Liver (tissue), 9 donors: ENCODE data around the gene NIPBL. TPM values are rescaled to one million over a fixed set of nuclear protein-coding genes. Genes with fewer than 3 reads are reported as not detected.

Experiments used
- DNase-seq: peaks from one replicate; pipeline ENCODE4 v3.0.0-alpha.2; 2017; ENCODE audit warnings: low spot score
- H3K27ac ChIP-seq, 2 donors: one replicate each; pipeline ENCODE4 v1.7.0; 2013; ENCODE audit warnings: inconsistent platforms in 2 of 2, low read length in 2 of 2, control low read depth in 1 of 2, low read depth in 1 of 2, mild to moderate bottlenecking in 1 of 2
- H3K27me3 ChIP-seq, 4 donors: one replicate each; pipeline versions ENCODE4 v1.6.1 to v1.7.0; 2013; ENCODE audit warnings: low read length in 3 of 4, inconsistent platforms in 1 of 4, mild to moderate bottlenecking in 1 of 4, moderate library complexity in 1 of 4; ENCODE audit not compliant: control insufficient read depth in 4 of 4, insufficient read depth in 4 of 4
- H3K36me3 ChIP-seq, 4 donors: one replicate each; pipeline versions ENCODE4 v1.6.1 to v1.7.0; 2013; ENCODE audit warnings: low read length in 3 of 4, mild to moderate bottlenecking in 3 of 4, low read depth in 1 of 4, moderate library complexity in 1 of 4; ENCODE audit not compliant: control insufficient read depth in 4 of 4, insufficient read depth in 3 of 4
- H3K4me1 ChIP-seq, 4 donors: one replicate each; pipeline versions ENCODE4 v1.6.1 to v1.7.0; 2013; ENCODE audit warnings: low read length in 3 of 4, mild to moderate bottlenecking in 3 of 4, moderate library complexity in 1 of 4; ENCODE audit not compliant: control insufficient read depth in 4 of 4, insufficient read depth in 4 of 4
- H3K4me3 ChIP-seq, 3 donors: one replicate each; pipeline versions ENCODE4 v1.6.1 to v1.7.0; 2013; ENCODE audit warnings: low read length in 3 of 3, control low read depth in 1 of 3, low read depth in 1 of 3, mild to moderate bottlenecking in 1 of 3
- H3K9ac ChIP-seq, 2 donors: one replicate each; pipeline ENCODE4 v1.7.0; 2013; ENCODE audit warnings: low read length in 2 of 2, mild to moderate bottlenecking in 2 of 2, moderate library complexity in 2 of 2, control low read depth in 1 of 2, low read depth in 1 of 2
- H3K9me3 ChIP-seq, 4 donors: one replicate each; pipeline versions ENCODE4 v1.6.1 to v1.7.0; 2013; ENCODE audit warnings: low read length in 3 of 4; ENCODE audit not compliant: control insufficient read depth in 4 of 4
- EGR1 ChIP-seq, 2 donors: IDR thresholded peaks; 2 replicates each; pipeline ENCODE4 v1.6.1; 2016 to 2018; ENCODE audit warnings: antibody characterized with exemption in 2 of 2, low read depth in 2 of 2
- FOXA1 ChIP-seq: IDR thresholded peaks from 2 replicates; pipeline ENCODE4 v1.6.1; 2016; ENCODE audit warnings: antibody characterized with exemption
- FOXA2 ChIP-seq: IDR thresholded peaks from 2 replicates; pipeline ENCODE4 v1.6.1; 2016; ENCODE audit warnings: antibody characterized with exemption
- GABPA ChIP-seq, 2 donors: IDR thresholded peaks in 1 of 2; conservative IDR thresholded peaks in 1 of 2; 2 replicates each; pipeline ENCODE4 v1.6.1; 2016; ENCODE audit warnings: antibody characterized with exemption in 2 of 2, mild to moderate bottlenecking in 1 of 2, moderate library complexity in 1 of 2
- HNF4A ChIP-seq, 2 donors: conservative IDR thresholded peaks; 2 replicates each; pipeline ENCODE4 v1.6.1; 2016; ENCODE audit warnings: antibody characterized with exemption in 2 of 2, mild to moderate bottlenecking in 2 of 2
- HNF4G ChIP-seq: IDR thresholded peaks from 2 replicates; pipeline ENCODE4 v1.6.1; 2016; ENCODE audit warnings: antibody characterized with exemption
- JUND ChIP-seq, 2 donors: IDR thresholded peaks; 2 replicates each; pipeline ENCODE4 v1.6.1; 2016; ENCODE audit warnings: antibody characterized with exemption in 2 of 2
- NR2F2 ChIP-seq: IDR thresholded peaks from 2 replicates; pipeline ENCODE4 v1.6.1; 2016; ENCODE audit warnings: antibody characterized with exemption
- RAD21 ChIP-seq, 2 donors: IDR thresholded peaks; 2 replicates each; pipeline ENCODE4 v1.6.1; 2016; ENCODE audit warnings: antibody characterized with exemption in 2 of 2, mild to moderate bottlenecking in 2 of 2
- RXRA ChIP-seq, 2 donors: IDR thresholded peaks; 2 replicates each; pipeline ENCODE4 v1.6.1; 2017 to 2018; ENCODE audit warnings: antibody characterized with exemption in 2 of 2, mild to moderate bottlenecking in 1 of 2
- SP1 ChIP-seq: IDR thresholded peaks from 2 replicates; pipeline ENCODE4 v1.6.1; 2018; ENCODE audit warnings: antibody characterized with exemption, mild to moderate bottlenecking
- TAF1 ChIP-seq: conservative IDR thresholded peaks from 2 replicates; pipeline ENCODE4 v1.6.1; 2016; ENCODE audit warnings: antibody characterized with exemption, mild to moderate bottlenecking
- YY1 ChIP-seq: IDR thresholded peaks from 2 replicates; pipeline ENCODE4 v1.6.1; 2016; ENCODE audit warnings: antibody characterized with exemption, mild to moderate bottlenecking
- WGBS: extraction: QIAGEN DNeasy Blood & Tissue Kit; methylation state at CpG from one replicate; pipeline ENCODE4 v1.1.7; 2013; 5-methylcytosine and 5-hydroxymethylcytosine counted together
- polyA plus RNA-seq, 2 donors: library from polyadenylated mRNA; stranded (reverse) in 1 of 2; unstranded in 1 of 2; fragments of 200-250 nt in 1 of 2; fragments of >200 nt in 1 of 2; fragmentation: Nextera tagmentation in 1 of 2; extraction: Ambion mirVana in 1 of 2; gene quantifications; one replicate each; pipeline versions ENCODE4 v1.2.1 to v1.2.3, GENCODE V29; 2013 to 2015
- total RNA-seq, 2 donors: library from RNA; depleted of rRNA; stranded (reverse); fragments of >200 nt; gene quantifications; one replicate each; pipeline ENCODE4 v1.2.3, GENCODE V29; 2014
- TF ChIP-seq, protein P1 (sequence below): IDR thresholded peaks from 2 replicates; pipeline ENCODE4 v1.6.1; 2016; ENCODE audit warnings: antibody characterized with exemption
- TF ChIP-seq, protein P2 (sequence below): IDR thresholded peaks from 2 replicates; pipeline ENCODE4 v1.6.1; 2016; ENCODE audit warnings: antibody characterized with exemption
- TF ChIP-seq, protein P3 (sequence below): IDR thresholded peaks from 2 replicates; pipeline ENCODE4 v1.6.1; 2016; ENCODE audit warnings: antibody characterized with exemption
- TF ChIP-seq, protein P4 (sequence below): fragments of 150-350 bp; IDR thresholded peaks from 2 replicates; pipeline ENCODE4 v1.5.1; 2017; ENCODE audit warnings: improper control_type of control experiment, low read depth, low read length; ENCODE audit not compliant: missing input control
- donor health status: healthy.
- donor health status: healthy.
- donor health status: healthy.
- donor health status: healthy.
- donor health status: healthy.

Gene NIPBL
- total and polyA plus RNA-seq, 4 donors: 4.9 to 30.3 (median 21.0) TPM

DNA sequence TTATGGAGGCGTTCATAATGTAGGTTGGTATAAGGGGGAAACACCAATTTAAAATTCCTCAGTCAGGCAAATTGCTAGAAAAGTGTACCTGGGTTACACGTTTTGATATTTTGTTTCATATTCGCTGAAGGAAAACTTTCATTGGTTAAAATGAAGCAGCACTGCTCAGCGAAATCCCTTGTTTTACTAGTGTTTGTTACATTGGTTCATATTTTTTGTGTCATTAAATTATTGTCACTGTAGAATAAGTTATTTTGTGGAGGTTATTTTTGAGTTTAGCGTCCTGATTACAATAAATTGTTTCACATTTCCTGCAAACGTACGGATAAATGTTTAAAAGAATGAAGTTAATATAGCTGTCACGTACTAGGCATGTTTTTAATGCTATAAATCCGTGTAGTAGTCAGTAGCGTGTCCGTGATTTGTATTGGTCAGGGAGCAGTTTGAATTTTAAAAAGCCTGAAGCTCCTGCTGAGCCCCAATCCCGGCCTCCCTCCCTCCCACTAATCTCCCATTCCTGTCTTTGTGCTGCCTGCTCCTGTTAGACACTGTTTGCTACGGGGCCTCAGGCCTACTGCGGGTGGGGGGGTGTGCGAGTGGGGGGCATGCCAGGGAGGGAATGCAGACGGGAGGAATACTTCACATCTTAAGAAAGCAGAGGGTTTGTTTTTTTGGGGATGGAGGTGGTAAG is 2.0 kb downstream of the NIPBL start:
- Histone ChIP-seq H3K9me3 (no peaks in the 10 kb centered on the region), H3K9ac (peak overlapping the region; percentile 97 to 100), H3K36me3 (no peaks in the 10 kb centered on the region), H3K4me3 (peak overlapping the region; percentile 81 to 96 (median 91)), H3K4me1 (peaks cover 2 to 52% (median 40%) of the 10 kb centered on the region in 4 donors), H3K27me3 (no peaks in the 10 kb centered on the region), H3K27ac (peak overlapping the region; percentile 98 to 99)
- 1% methylated on average over 16 of the region's 16 CpGs for WGBS
- DNase-seq: peak; percentile 41
- TF ChIP-seq RAD21 (IDR thresholded peaks at IDR 0.05) (peak in 1 of 2 donors; percentile 10), FOXA2 (no peak)

DNA sequence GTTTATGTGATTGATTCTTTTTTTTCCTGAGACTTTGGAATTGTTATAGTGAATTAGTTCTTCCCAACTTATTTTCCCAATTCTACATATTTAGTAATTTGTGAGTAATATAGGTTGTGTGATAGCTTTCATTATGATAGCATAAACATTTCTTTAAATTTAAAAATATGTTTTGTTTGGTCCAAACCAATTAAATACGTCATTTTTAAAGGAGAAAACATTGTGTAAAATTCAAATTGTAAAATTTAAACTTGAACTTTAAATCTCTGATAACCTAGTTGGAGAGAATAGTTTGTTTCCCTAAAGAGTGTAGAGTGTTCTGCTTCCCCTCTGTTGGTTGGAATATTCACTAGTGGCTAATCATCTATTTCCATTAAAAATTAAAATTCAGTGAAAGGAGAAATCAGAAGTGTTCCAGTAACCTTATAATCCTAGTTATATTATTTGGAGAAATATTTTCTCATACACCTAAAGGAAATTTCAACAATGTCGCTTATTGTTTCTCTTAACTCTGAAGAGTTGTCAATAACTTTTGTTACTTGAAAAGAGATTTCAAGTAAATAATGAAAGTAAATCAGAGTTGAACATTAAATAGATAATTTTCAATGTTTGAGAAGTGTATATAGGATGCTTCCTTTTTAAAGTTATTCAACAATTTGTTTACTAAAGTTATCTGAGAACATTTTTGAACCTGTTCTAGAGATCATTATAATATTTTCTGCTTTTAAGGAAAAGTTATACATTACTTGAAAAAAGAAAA is 2.9 kb downstream of the NIPBL start:
- Histone ChIP-seq H3K9ac (peak overlapping the region; percentile 97 to 100), H3K9me3 (no peaks in the 10 kb centered on the region), H3K36me3 (no peaks in the 10 kb centered on the region), H3K4me1 (peaks cover 1 to 49% (median 34%) of the 10 kb centered on the region in 4 donors), H3K4me3 (peak overlapping the region in 1 of 3 donors; percentile 96), H3K27me3 (no peaks in the 10 kb centered on the region), H3K27ac (no peak overlapping the region)
- WGBS: 22% methylated on average over 2 of the region's 2 CpGs
- TF ChIP-seq HNF4G (no peak), SP1 (no peak), NR2F2 (no peak), GABPA (IDR thresholded peaks at IDR 0.05 in 1 of 2, conservative IDR thresholded peaks at IDR 0.05 in 1 of 2) (no peak)
- TF ChIP-seq, protein P1, sequence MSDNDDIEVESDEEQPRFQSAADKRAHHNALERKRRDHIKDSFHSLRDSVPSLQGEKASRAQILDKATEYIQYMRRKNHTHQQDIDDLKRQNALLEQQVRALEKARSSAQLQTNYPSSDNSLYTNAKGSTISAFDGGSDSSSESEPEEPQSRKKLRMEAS: no peak
- DNase-seq: no peak

DNA sequence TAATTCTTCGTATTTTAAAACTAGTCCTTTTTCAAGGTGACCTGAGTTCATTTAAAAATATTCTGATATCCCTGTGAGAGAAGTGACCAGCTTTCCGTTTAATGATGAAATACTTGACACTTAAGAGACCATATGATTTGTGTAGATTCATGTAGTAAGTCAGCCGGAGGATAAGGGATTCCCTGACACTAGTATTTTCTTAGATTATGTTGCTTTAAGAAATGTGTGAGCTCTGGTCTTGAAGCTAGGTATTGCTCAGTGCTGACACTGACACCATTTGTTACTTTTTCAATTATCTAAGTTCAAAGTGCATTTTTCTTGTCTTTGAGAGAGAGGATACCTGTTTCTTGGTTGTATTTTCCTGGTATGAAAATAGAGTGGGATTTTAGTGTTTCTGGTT is 4.2 kb downstream of the NIPBL start:
- no peaks in the 10 kb centered on the region for H3K27me3 ChIP-seq

DNA sequence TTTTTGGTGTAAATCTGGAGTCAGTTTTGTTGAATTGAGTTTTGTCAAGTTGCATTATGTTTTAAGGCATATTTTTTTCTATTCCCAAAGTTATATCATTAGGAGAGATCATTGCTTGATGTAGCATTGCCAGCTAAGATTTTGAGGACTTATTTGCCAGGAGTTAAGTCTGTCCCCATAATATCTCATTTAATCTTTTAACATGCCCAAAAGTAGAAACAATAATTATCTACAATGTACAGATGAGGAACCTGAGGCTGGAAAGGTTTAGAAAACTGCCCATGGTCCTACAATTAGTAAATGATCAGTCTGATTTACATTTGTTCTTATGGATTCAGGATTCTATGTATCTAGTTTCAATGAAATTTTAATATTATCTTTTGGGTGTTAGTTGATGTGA is 4.7 kb downstream of the NIPBL start:
- Histone ChIP-seq H3K4me3 (no peak overlapping the region), H3K4me1 (peaks cover 3 to 42% (median 32%) of the 10 kb centered on the region in 4 donors), H3K9ac (no peak overlapping the region), H3K36me3 (no peaks in the 10 kb centered on the region), H3K27me3 (no peaks in the 10 kb centered on the region), H3K9me3 (no peaks in the 10 kb centered on the region), H3K27ac (no peak overlapping the region)
- TF ChIP-seq RAD21 (IDR thresholded peaks at IDR 0.05) (no peak), JUND (IDR thresholded peaks at IDR 0.05) (no peak), NR2F2 (no peak), HNF4A (conservative IDR thresholded peaks at IDR 0.05) (no peak), GABPA (IDR thresholded peaks at IDR 0.05 in 1 of 2, conservative IDR thresholded peaks at IDR 0.05 in 1 of 2) (no peak), FOXA1 (no peak), FOXA2 (no peak), SP1 (no peak), YY1 (no peak), HNF4G (no peak), EGR1 (IDR thresholded peaks at IDR 0.05; ENCODE audit: low read depth in 2 of 2) (no peak), TAF1 (no peak), RXRA (IDR thresholded peaks at IDR 0.05) (no peak)
- TF ChIP-seq, protein P2, sequence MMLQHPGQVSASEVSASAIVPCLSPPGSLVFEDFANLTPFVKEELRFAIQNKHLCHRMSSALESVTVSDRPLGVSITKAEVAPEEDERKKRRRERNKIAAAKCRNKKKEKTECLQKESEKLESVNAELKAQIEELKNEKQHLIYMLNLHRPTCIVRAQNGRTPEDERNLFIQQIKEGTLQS: no peak
- TF ChIP-seq, protein P3, sequence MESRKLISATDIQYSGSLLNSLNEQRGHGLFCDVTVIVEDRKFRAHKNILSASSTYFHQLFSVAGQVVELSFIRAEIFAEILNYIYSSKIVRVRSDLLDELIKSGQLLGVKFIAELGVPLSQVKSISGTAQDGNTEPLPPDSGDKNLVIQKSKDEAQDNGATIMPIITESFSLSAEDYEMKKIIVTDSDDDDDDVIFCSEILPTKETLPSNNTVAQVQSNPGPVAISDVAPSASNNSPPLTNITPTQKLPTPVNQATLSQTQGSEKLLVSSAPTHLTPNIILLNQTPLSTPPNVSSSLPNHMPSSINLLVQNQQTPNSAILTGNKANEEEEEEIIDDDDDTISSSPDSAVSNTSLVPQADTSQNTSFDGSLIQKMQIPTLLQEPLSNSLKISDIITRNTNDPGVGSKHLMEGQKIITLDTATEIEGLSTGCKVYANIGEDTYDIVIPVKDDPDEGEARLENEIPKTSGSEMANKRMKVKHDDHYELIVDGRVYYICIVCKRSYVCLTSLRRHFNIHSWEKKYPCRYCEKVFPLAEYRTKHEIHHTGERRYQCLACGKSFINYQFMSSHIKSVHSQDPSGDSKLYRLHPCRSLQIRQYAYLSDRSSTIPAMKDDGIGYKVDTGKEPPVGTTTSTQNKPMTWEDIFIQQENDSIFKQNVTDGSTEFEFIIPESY: no peak
- TF ChIP-seq, protein P1: no peak
- TF ChIP-seq, protein P4, sequence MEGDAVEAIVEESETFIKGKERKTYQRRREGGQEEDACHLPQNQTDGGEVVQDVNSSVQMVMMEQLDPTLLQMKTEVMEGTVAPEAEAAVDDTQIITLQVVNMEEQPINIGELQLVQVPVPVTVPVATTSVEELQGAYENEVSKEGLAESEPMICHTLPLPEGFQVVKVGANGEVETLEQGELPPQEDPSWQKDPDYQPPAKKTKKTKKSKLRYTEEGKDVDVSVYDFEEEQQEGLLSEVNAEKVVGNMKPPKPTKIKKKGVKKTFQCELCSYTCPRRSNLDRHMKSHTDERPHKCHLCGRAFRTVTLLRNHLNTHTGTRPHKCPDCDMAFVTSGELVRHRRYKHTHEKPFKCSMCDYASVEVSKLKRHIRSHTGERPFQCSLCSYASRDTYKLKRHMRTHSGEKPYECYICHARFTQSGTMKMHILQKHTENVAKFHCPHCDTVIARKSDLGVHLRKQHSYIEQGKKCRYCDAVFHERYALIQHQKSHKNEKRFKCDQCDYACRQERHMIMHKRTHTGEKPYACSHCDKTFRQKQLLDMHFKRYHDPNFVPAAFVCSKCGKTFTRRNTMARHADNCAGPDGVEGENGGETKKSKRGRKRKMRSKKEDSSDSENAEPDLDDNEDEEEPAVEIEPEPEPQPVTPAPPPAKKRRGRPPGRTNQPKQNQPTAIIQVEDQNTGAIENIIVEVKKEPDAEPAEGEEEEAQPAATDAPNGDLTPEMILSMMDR: no peak
- DNase-seq: no peak

More for the DNA sequence above, 4.2 kb downstream of the NIPBL start:
- H3K9me3 ChIP-seq: no peaks in the 10 kb centered on the region
- H3K36me3 ChIP-seq: no peaks in the 10 kb centered on the region
- H3K4me3 ChIP-seq: no peak overlapping the region
- H3K9ac ChIP-seq: no peak overlapping the region
- TF ChIP-seq FOXA1 (no peak), HNF4A (conservative IDR thresholded peaks at IDR 0.05) (peak; percentile 46 to 52)
- no peak overlapping the region for H3K27ac ChIP-seq
- DNase-seq: no peak
- peaks cover 0 to 36% (median 27%) of the 10 kb centered on the region in 4 donors for H3K4me1 ChIP-seq
- 22% methylated on average over 3 of the region's 3 CpGs for WGBS
